H9 (cell line): ENCODE data around the gene TCTN2. TPM values are rescaled to one million over a fixed set of nuclear protein-coding genes. Genes with fewer than 3 reads are reported as not detected.

ENCODE experiments used
- DNase-seq: peaks from one replicate; pipeline ENCODE4 v3.0.0-alpha.2; 2017
- H2AFZ ChIP-seq: one replicate; pipeline ENCODE4 v1.6.1; 2013; ENCODE audit warnings: mild to moderate bottlenecking, low read length, control low read depth, moderate library complexity
- H2AK5ac ChIP-seq: 2 replicates; pipeline ENCODE4 v1.6.1; 2013; ENCODE audit warnings: low read length, control low read depth, mixed read lengths; ENCODE audit not compliant: insufficient read length
- H2BK120ac ChIP-seq: one replicate; pipeline ENCODE4 v1.6.1; 2013; ENCODE audit warnings: low read depth, mild to moderate bottlenecking, low read length, control low read depth, inconsistent platforms; ENCODE audit not compliant: poor library complexity, severe bottlenecking
- H2BK12ac ChIP-seq: 2 replicates; pipeline ENCODE4 v1.6.1; 2013; ENCODE audit warnings: low read length, control low read depth, mixed read lengths, low read depth; ENCODE audit not compliant: insufficient read length
- H2BK15ac ChIP-seq: 2 replicates; pipeline ENCODE4 v1.6.1; 2013; ENCODE audit warnings: low read depth, low read length, control low read depth
- H2BK20ac ChIP-seq: one replicate; pipeline ENCODE4 v1.6.1; 2013; ENCODE audit warnings: low read depth, mild to moderate bottlenecking, low read length, control low read depth, inconsistent platforms; ENCODE audit not compliant: poor library complexity, severe bottlenecking
- H2BK5ac ChIP-seq: 2 replicates; pipeline ENCODE4 v1.6.1; 2013; ENCODE audit warnings: low read length, control low read depth, mixed read lengths; ENCODE audit not compliant: insufficient read length
- H3K14ac ChIP-seq: 2 replicates; pipeline ENCODE4 v1.6.1; 2013; ENCODE audit warnings: low read length, control low read depth; ENCODE audit not compliant: insufficient read depth
- H3K18ac ChIP-seq: 2 replicates; pipeline ENCODE4 v1.6.1; 2013; ENCODE audit warnings: low read depth, mild to moderate bottlenecking, mixed read lengths, low read length, control low read depth; ENCODE audit not compliant: insufficient read length
- H3K23ac ChIP-seq: 2 replicates; pipeline ENCODE4 v1.6.1; 2013; ENCODE audit warnings: low read length, control low read depth, mixed read lengths, low read depth; ENCODE audit not compliant: insufficient read length
- H3K23me2 ChIP-seq: 2 replicates; pipeline ENCODE4 v1.6.1; 2013; ENCODE audit warnings: low read depth, mild to moderate bottlenecking, mixed read lengths, low read length, control low read depth; ENCODE audit not compliant: insufficient read length, poor library complexity, severe bottlenecking
- H3K27ac ChIP-seq: 2 replicates; pipeline ENCODE4 v1.5.1; 2013; ENCODE audit warnings: low read length, control low read depth, mixed read lengths, low read depth; ENCODE audit not compliant: insufficient read length
- H3K27me3 ChIP-seq: 2 replicates; pipeline ENCODE4 v1.6.1; 2013; ENCODE audit warnings: low read length, control low read depth, inconsistent platforms; ENCODE audit not compliant: insufficient read depth
- H3K4ac ChIP-seq: 2 replicates; pipeline ENCODE4 v1.6.1; 2013; ENCODE audit warnings: low read depth, mild to moderate bottlenecking, control low read depth, inconsistent platforms, low read length, moderate library complexity
- H3K4me1 ChIP-seq: 2 replicates; pipeline ENCODE4 v1.6.1; 2013; ENCODE audit warnings: low read length, control low read depth, inconsistent platforms; ENCODE audit not compliant: insufficient read depth
- H3K4me2 ChIP-seq: 2 replicates; pipeline ENCODE4 v1.6.1; 2013; ENCODE audit warnings: low read length, control low read depth, mixed read lengths; ENCODE audit not compliant: insufficient read length, insufficient read depth
- H3K56ac ChIP-seq: 2 replicates; pipeline ENCODE4 v1.6.1; 2013; ENCODE audit warnings: low read depth, mild to moderate bottlenecking, mixed read lengths, low read length, control low read depth; ENCODE audit not compliant: insufficient read length
- H3K79me1 ChIP-seq: 2 replicates; pipeline ENCODE4 v1.6.1; 2013; ENCODE audit warnings: low read depth, mild to moderate bottlenecking, moderate library complexity, low read length, control low read depth, inconsistent platforms; ENCODE audit not compliant: insufficient read depth, poor library complexity, severe bottlenecking
- H3K79me2 ChIP-seq: 2 replicates; pipeline ENCODE4 v1.6.1; 2013; ENCODE audit warnings: low read length, control low read depth, inconsistent platforms; ENCODE audit not compliant: insufficient read depth
- H3K9ac ChIP-seq: 2 replicates; pipeline ENCODE4 v1.6.1; 2013; ENCODE audit warnings: low read length, control low read depth, mixed read lengths; ENCODE audit not compliant: insufficient read length; ENCODE audit errors: extremely low read depth
- H3K9me3 ChIP-seq: one replicate; pipeline ENCODE4 v1.6.1; 2013; ENCODE audit warnings: low read depth, low read length, inconsistent platforms; ENCODE audit not compliant: control insufficient read depth
- H3T11ph ChIP-seq: one replicate; pipeline ENCODE4 v1.6.1; 2013; ENCODE audit warnings: mild to moderate bottlenecking, low read length, control low read depth, inconsistent platforms
- H4K20me1 ChIP-seq: one replicate; pipeline ENCODE4 v1.6.1; 2013; ENCODE audit not compliant: control insufficient read depth, insufficient read length, insufficient read depth
- H4K5ac ChIP-seq: 2 replicates; pipeline ENCODE4 v1.6.1; 2013; ENCODE audit warnings: low read depth, mild to moderate bottlenecking, mixed read lengths, low read length, control low read depth; ENCODE audit not compliant: insufficient read length
- H4K8ac ChIP-seq: replicated peaks from 2 replicates; pipeline ENCODE4 v1.6.1; 2013; ENCODE audit warnings: low read length, control low read depth, mixed read lengths, low read depth; ENCODE audit not compliant: insufficient read length
- H4K91ac ChIP-seq: 2 replicates; pipeline ENCODE4 v1.6.1; 2013; ENCODE audit warnings: low read depth, mild to moderate bottlenecking, moderate library complexity, mixed read lengths, low read length, control low read depth; ENCODE audit not compliant: insufficient read length
- H3K27ac Mint-ChIP-seq, 3 experiments: 2 replicates in 2 of 3; 3 replicates in 1 of 3; pipeline ENCODE4 v1.8.0; 2020 to 2021; ENCODE audit warnings: mixed read lengths in 3 of 3, mild to moderate bottlenecking in 1 of 3, moderate library complexity in 1 of 3
- H3K27me3 Mint-ChIP-seq: 2 replicates; pipeline ENCODE4 v1.8.0; 2021; ENCODE audit warnings: low read depth, mild to moderate bottlenecking, moderate library complexity, mixed read lengths
- H3K36me3 Mint-ChIP-seq, 3 experiments: 2 replicates in 2 of 3; 3 replicates in 1 of 3; pipeline ENCODE4 v1.8.0; 2020 to 2021; ENCODE audit warnings: low read depth in 3 of 3, mixed read lengths in 3 of 3; ENCODE audit not compliant: insufficient read depth in 1 of 3
- H3K4me1 Mint-ChIP-seq, 2 experiments: 2 replicates each; pipeline ENCODE4 v1.8.0; 2020; ENCODE audit warnings: mixed read lengths in 2 of 2
- H3K4me3 Mint-ChIP-seq, 2 experiments: 2 replicates in 1 of 2; 3 replicates in 1 of 2; pipeline ENCODE4 v1.8.0; 2020 to 2021; ENCODE audit warnings: mild to moderate bottlenecking in 2 of 2, mixed read lengths in 2 of 2, moderate library complexity in 1 of 2
- H3K9me3 Mint-ChIP-seq, 2 experiments: 2 replicates in 1 of 2; 3 replicates in 1 of 2; pipeline ENCODE4 v1.8.0; 2020; ENCODE audit warnings: mild to moderate bottlenecking in 2 of 2, mixed read lengths in 2 of 2, moderate library complexity in 1 of 2
- WGBS: extraction: QIAGEN DNeasy Blood & Tissue Kit; methylation state at CpG from one replicate; pipeline ENCODE4 v1.1.7; 2013; ENCODE audit warnings: missing lambda C conversion rate, low lambda C conversion rate, mixed read lengths; ENCODE audit not compliant: insufficient read length; ENCODE audit errors: extremely low coverage; 5-methylcytosine and 5-hydroxymethylcytosine counted together
- total RNA-seq: library from RNA; stranded (reverse); gene quantifications from 2 replicates; pipeline ENCODE4 v1.2.1, GENCODE V29; 2021
- TF ChIP-seq, protein P1 (sequence below): fragments of 200-600 bp; sonication (generic); conservative IDR thresholded peaks from 3 replicates; pipeline ENCODE4 v1.8.0; 2021; ENCODE audit warnings: antibody characterized with exemption, mild to moderate bottlenecking

The TCTN2 gene
- total RNA-seq, 1 experiment from 2014 or later = 7.4 TPM

GRCh38 chr12:123705935-123706334 lies 35.0 kb downstream of the TCTN2 start:
- H3K9me3 Mint-ChIP-seq = no peaks in the 10 kb centered on the region; a peak in 1 of 5 replicates
- no peak overlapping the region for H3K4me2 ChIP-seq
- no peak overlapping the region for H2AK5ac ChIP-seq
- no peak overlapping the region for H2BK20ac ChIP-seq
- no peak overlapping the region for H3K4me3 Mint-ChIP-seq
- no peak overlapping the region for H2BK120ac ChIP-seq
- no peak overlapping the region for H4K8ac ChIP-seq
- H3K27me3 ChIP-seq = no peaks in the 10 kb centered on the region
- H3K27me3 Mint-ChIP-seq = peaks cover 3% of the 10 kb centered on the region; the same call in 1 of the 2 replicates
- no peak overlapping the region for H4K91ac ChIP-seq
- H4K20me1 ChIP-seq = no peaks in the 10 kb centered on the region
- H3K4ac ChIP-seq = no peak overlapping the region
- H3K23ac ChIP-seq = no peak overlapping the region
- H3K9me3 ChIP-seq = no peaks in the 10 kb centered on the region
- H3K9ac ChIP-seq = no peak overlapping the region
- no CpG with 5 or more reads among the region's 3 CpGs for WGBS
- no peak overlapping the region for H3K18ac ChIP-seq
- H3K23me2 ChIP-seq = no peaks in the 10 kb centered on the region
- H3K79me1 ChIP-seq = no peaks in the 10 kb centered on the region
- H3K79me2 ChIP-seq = no peaks in the 10 kb centered on the region
- no peak overlapping the region for H2AFZ ChIP-seq
- no peak overlapping the region for H3K27ac ChIP-seq
- TF ChIP-seq, protein P1, sequence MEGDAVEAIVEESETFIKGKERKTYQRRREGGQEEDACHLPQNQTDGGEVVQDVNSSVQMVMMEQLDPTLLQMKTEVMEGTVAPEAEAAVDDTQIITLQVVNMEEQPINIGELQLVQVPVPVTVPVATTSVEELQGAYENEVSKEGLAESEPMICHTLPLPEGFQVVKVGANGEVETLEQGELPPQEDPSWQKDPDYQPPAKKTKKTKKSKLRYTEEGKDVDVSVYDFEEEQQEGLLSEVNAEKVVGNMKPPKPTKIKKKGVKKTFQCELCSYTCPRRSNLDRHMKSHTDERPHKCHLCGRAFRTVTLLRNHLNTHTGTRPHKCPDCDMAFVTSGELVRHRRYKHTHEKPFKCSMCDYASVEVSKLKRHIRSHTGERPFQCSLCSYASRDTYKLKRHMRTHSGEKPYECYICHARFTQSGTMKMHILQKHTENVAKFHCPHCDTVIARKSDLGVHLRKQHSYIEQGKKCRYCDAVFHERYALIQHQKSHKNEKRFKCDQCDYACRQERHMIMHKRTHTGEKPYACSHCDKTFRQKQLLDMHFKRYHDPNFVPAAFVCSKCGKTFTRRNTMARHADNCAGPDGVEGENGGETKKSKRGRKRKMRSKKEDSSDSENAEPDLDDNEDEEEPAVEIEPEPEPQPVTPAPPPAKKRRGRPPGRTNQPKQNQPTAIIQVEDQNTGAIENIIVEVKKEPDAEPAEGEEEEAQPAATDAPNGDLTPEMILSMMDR = no peak
- no peak overlapping the region for H2BK15ac ChIP-seq
- no peak overlapping the region for H3K14ac ChIP-seq
- no peak overlapping the region for H2BK5ac ChIP-seq
- peaks cover 0 to 5% (median 3%) of the 10 kb centered on the region in 3 experiments; a peak in 3 of 7 replicates for H3K36me3 Mint-ChIP-seq
- no peak overlapping the region for H3T11ph ChIP-seq
- H2BK12ac ChIP-seq = no peak overlapping the region
- H4K5ac ChIP-seq = no peak overlapping the region
- no peak for DNase-seq
- H3K56ac ChIP-seq = no peak overlapping the region
- H3K4me1 Mint-ChIP-seq = no peaks in the 10 kb centered on the region
- no peak overlapping the region for H3K27ac Mint-ChIP-seq
- no peaks in the 10 kb centered on the region for H3K4me1 ChIP-seq
